ENCODE measurements around the gene FAM13A.

The FAM13A gene

GRCh38 chr4:88981556-88981955, 75.4 kb downstream of the FAM13A start:
- Histone ChIP-seq H3K27me3 (ENCODE audit: insufficient read depth, low read length) (no peaks in the 10 kb centered on the region), H3K27ac (ENCODE audit: low read depth, low read length) (no peak overlapping the region), H3K4me3 (ENCODE audit: low read depth, low read length) (no peak overlapping the region), H2AFZ (ENCODE audit: low read length, unreplicated experiment) (no peak overlapping the region), H3K4me1 (ENCODE audit: control insufficient read depth, insufficient read depth, low read length, unreplicated experiment) (peaks cover 15% of the 10 kb centered on the region), H3K79me2 (ENCODE audit: control insufficient read depth, insufficient read depth, low read length, unreplicated experiment) (no peaks in the 10 kb centered on the region), H3K36me3 (ENCODE audit: insufficient read depth, low read length) (no peaks in the 10 kb centered on the region)

GRCh38 chr4:88979276-88979675, 77.7 kb downstream of the FAM13A start:
- Histone ChIP-seq H2AFZ (ENCODE audit: low read length, unreplicated experiment) (no peak overlapping the region), H3K79me2 (ENCODE audit: control insufficient read depth, insufficient read depth, low read length, unreplicated experiment) (no peaks in the 10 kb centered on the region), H3K27me3 (ENCODE audit: insufficient read depth, low read length) (no peaks in the 10 kb centered on the region), H3K36me3 (ENCODE audit: insufficient read depth, low read length) (no peaks in the 10 kb centered on the region), H3K4me3 (ENCODE audit: low read depth, low read length) (no peak overlapping the region), H3K27ac (ENCODE audit: low read depth, low read length) (no peak overlapping the region), H3K4me1 (ENCODE audit: control insufficient read depth, insufficient read depth, low read length, unreplicated experiment) (peaks cover 11% of the 10 kb centered on the region)

GRCh38 chr4:88976775-88977035, 80.3 kb downstream of the FAM13A start:
- Histone ChIP-seq H3K4me1 (ENCODE audit: control insufficient read depth, insufficient read depth, low read length, unreplicated experiment) (peaks cover 11% of the 10 kb centered on the region), H3K27me3 (ENCODE audit: insufficient read depth, low read length) (no peaks in the 10 kb centered on the region), H3K36me3 (ENCODE audit: insufficient read depth, low read length) (no peaks in the 10 kb centered on the region), H3K79me2 (ENCODE audit: control insufficient read depth, insufficient read depth, low read length, unreplicated experiment) (no peaks in the 10 kb centered on the region), H2AFZ (ENCODE audit: low read length, unreplicated experiment) (no peak overlapping the region), H3K4me3 (ENCODE audit: low read depth, low read length) (no peak overlapping the region), H3K27ac (ENCODE audit: low read depth, low read length) (no peak overlapping the region)

- Histone ChIP-seq H3K27me3 (ENCODE audit: insufficient read depth, low read length) (no peaks in the 10 kb centered on the region), H2AFZ (ENCODE audit: low read length, unreplicated experiment) (peak overlapping the region; percentile 81), H3K4me1 (ENCODE audit: control insufficient read depth, insufficient read depth, low read length, unreplicated experiment) (peaks cover 11% of the 10 kb centered on the region), H3K27ac (ENCODE audit: low read depth, low read length) (no peak overlapping the region), H3K79me2 (ENCODE audit: control insufficient read depth, insufficient read depth, low read length, unreplicated experiment) (no peaks in the 10 kb centered on the region), H3K36me3 (ENCODE audit: insufficient read depth, low read length) (no peaks in the 10 kb centered on the region), H3K4me3 (ENCODE audit: low read depth, low read length) (peak overlapping the region; percentile 48; the same call in 1 of the 2 replicates)
Observed at GRCh38 chr4:88975958-88976774, 80.8 kb downstream of the FAM13A start.

- Histone ChIP-seq H3K36me3 (ENCODE audit: insufficient read depth, low read length) (no peaks in the 10 kb centered on the region), H3K27ac (ENCODE audit: low read depth, low read length) (no peak overlapping the region), H3K4me3 (ENCODE audit: low read depth, low read length) (no peak overlapping the region), H3K27me3 (ENCODE audit: insufficient read depth, low read length) (no peaks in the 10 kb centered on the region), H3K4me1 (ENCODE audit: control insufficient read depth, insufficient read depth, low read length, unreplicated experiment) (peaks cover 9% of the 10 kb centered on the region), H3K79me2 (ENCODE audit: control insufficient read depth, insufficient read depth, low read length, unreplicated experiment) (no peaks in the 10 kb centered on the region), H2AFZ (ENCODE audit: low read length, unreplicated experiment) (no peak overlapping the region)
Observed at GRCh38 chr4:88971536-88971935, 85.4 kb downstream of the FAM13A start.

GRCh38 chr4:88969746-88970145, 87.2 kb downstream of the FAM13A start:
- Histone ChIP-seq H3K4me1 (ENCODE audit: control insufficient read depth, insufficient read depth, low read length, unreplicated experiment) (peaks cover 4% of the 10 kb centered on the region), H3K27ac (ENCODE audit: low read depth, low read length) (no peak overlapping the region), H3K27me3 (ENCODE audit: insufficient read depth, low read length) (no peaks in the 10 kb centered on the region), H3K4me3 (ENCODE audit: low read depth, low read length) (no peak overlapping the region), H2AFZ (ENCODE audit: low read length, unreplicated experiment) (no peak overlapping the region), H3K36me3 (ENCODE audit: insufficient read depth, low read length) (no peaks in the 10 kb centered on the region), H3K79me2 (ENCODE audit: control insufficient read depth, insufficient read depth, low read length, unreplicated experiment) (no peaks in the 10 kb centered on the region)

GRCh38 chr4:88969271-88969670, 87.7 kb downstream of the FAM13A start:
- peaks cover 4% of the 10 kb centered on the region for H3K4me1 ChIP-seq (ENCODE audit: control insufficient read depth, insufficient read depth, low read length, unreplicated experiment)

GRCh38 chr4:88967883-88968331, 89.1 kb downstream of the FAM13A start:
- Histone ChIP-seq H3K27ac (ENCODE audit: low read depth, low read length) (no peak overlapping the region), H3K4me1 (ENCODE audit: control insufficient read depth, insufficient read depth, low read length, unreplicated experiment) (peaks cover 11% of the 10 kb centered on the region), H3K36me3 (ENCODE audit: insufficient read depth, low read length) (no peaks in the 10 kb centered on the region), H3K79me2 (ENCODE audit: control insufficient read depth, insufficient read depth, low read length, unreplicated experiment) (no peaks in the 10 kb centered on the region), H3K4me3 (ENCODE audit: low read depth, low read length) (no peak overlapping the region), H2AFZ (ENCODE audit: low read length, unreplicated experiment) (no peak overlapping the region), H3K27me3 (ENCODE audit: insufficient read depth, low read length) (no peaks in the 10 kb centered on the region)

More at GRCh38 chr4:88969271-88969670, 87.7 kb downstream of the FAM13A start:
- Histone ChIP-seq H3K79me2 (ENCODE audit: control insufficient read depth, insufficient read depth, low read length, unreplicated experiment) (no peaks in the 10 kb centered on the region), H3K27ac (ENCODE audit: low read depth, low read length) (no peak overlapping the region), H3K36me3 (ENCODE audit: insufficient read depth, low read length) (no peaks in the 10 kb centered on the region), H3K27me3 (ENCODE audit: insufficient read depth, low read length) (no peaks in the 10 kb centered on the region), H2AFZ (ENCODE audit: low read length, unreplicated experiment) (no peak overlapping the region), H3K4me3 (ENCODE audit: low read depth, low read length) (no peak overlapping the region)

GRCh38 chr4:88965053-88965452, 91.9 kb downstream of the FAM13A start:
- H3K4me3 ChIP-seq (ENCODE audit: low read depth, low read length), result no peak overlapping the region
- H3K27me3 ChIP-seq (ENCODE audit: insufficient read depth, low read length), result no peaks in the 10 kb centered on the region
- H3K27ac ChIP-seq (ENCODE audit: low read depth, low read length), result no peak overlapping the region
- H2AFZ ChIP-seq (ENCODE audit: low read length, unreplicated experiment), result no peak overlapping the region
- no peaks in the 10 kb centered on the region for H3K79me2 ChIP-seq (ENCODE audit: control insufficient read depth, insufficient read depth, low read length, unreplicated experiment)
- peaks cover 11% of the 10 kb centered on the region for H3K4me1 ChIP-seq (ENCODE audit: control insufficient read depth, insufficient read depth, low read length, unreplicated experiment)
- no peaks in the 10 kb centered on the region for H3K36me3 ChIP-seq (ENCODE audit: insufficient read depth, low read length)

GRCh38 chr4:88964450-88964849, 92.5 kb downstream of the FAM13A start:
- H3K27ac ChIP-seq (ENCODE audit: low read depth, low read length), result no peak overlapping the region
- peaks cover 11% of the 10 kb centered on the region for H3K4me1 ChIP-seq (ENCODE audit: control insufficient read depth, insufficient read depth, low read length, unreplicated experiment)
- H3K27me3 ChIP-seq (ENCODE audit: insufficient read depth, low read length), result no peaks in the 10 kb centered on the region
- no peak overlapping the region for H3K4me3 ChIP-seq (ENCODE audit: low read depth, low read length)
- H3K79me2 ChIP-seq (ENCODE audit: control insufficient read depth, insufficient read depth, low read length, unreplicated experiment), result no peaks in the 10 kb centered on the region
- no peak overlapping the region for H2AFZ ChIP-seq (ENCODE audit: low read length, unreplicated experiment)
- H3K36me3 ChIP-seq (ENCODE audit: insufficient read depth, low read length), result no peaks in the 10 kb centered on the region

GRCh38 chr4:88963817-88964216, 93.2 kb downstream of the FAM13A start:
- H3K27me3 ChIP-seq (ENCODE audit: insufficient read depth, low read length), result no peaks in the 10 kb centered on the region
- H3K36me3 ChIP-seq (ENCODE audit: insufficient read depth, low read length), result no peaks in the 10 kb centered on the region
- peak overlapping the region; percentile 18; the same call in 1 of the 2 replicates for H3K27ac ChIP-seq (ENCODE audit: low read depth, low read length)
- H3K79me2 ChIP-seq (ENCODE audit: control insufficient read depth, insufficient read depth, low read length, unreplicated experiment), result no peaks in the 10 kb centered on the region
- H2AFZ ChIP-seq (ENCODE audit: low read length, unreplicated experiment), result no peak overlapping the region
- H3K4me3 ChIP-seq (ENCODE audit: low read depth, low read length), result no peak overlapping the region
- H3K4me1 ChIP-seq (ENCODE audit: control insufficient read depth, insufficient read depth, low read length, unreplicated experiment), result peaks cover 11% of the 10 kb centered on the region

All from ACC112 (cell line).